GM12878 (cell line): ENCODE measurements around the gene MTHFS. TPM values are rescaled to one million over a fixed set of nuclear protein-coding genes. Genes with fewer than 3 reads are reported as not detected.

Experiments
- ATAC-seq: fragments of 200-7000 bp; cut with Tn5 transposase; 3 replicates; pipeline ENCODE4 v1.9.1; 2020; ENCODE audit warnings: mild to moderate bottlenecking, moderate library complexity
- BruUV-seq: library from RNA; stranded (reverse); fragments of 400-500 nt; replicated peaks from 2 replicates; lab custom pipeline; 2021; lab: Mats Ljungman, UMichigan
- CTCF ChIA-PET: fragments of 300-600 bp; sonication (Branson Sonifier 250); formaldehyde crosslinking; extraction: SDS; loops from one replicate; lab custom pipeline; 2021; ENCODE audit warnings: inconsistent platforms; lab: Yijun Ruan, JAX
- POLR2A ChIA-PET: fragments of 350-600 bp; formaldehyde crosslinking; extraction: SDS; loops from one replicate; lab custom pipeline; 2021; ENCODE audit warnings: inconsistent platforms; lab: Charles Lee
- RAD21 ChIA-PET: fragments of 300-600 bp; sonication (Branson Sonifier 250); formaldehyde crosslinking; loops from one replicate; lab custom pipeline; 2023; ENCODE audit warnings: antibody characterized with exemption; ENCODE audit not compliant: unreplicated experiment; lab: Charles Lee
- SMC1A ChIA-PET: fragments of 300-600 bp; sonication (Branson Sonifier 250); formaldehyde crosslinking; loops from one replicate; lab custom pipeline; 2023; ENCODE audit not compliant: unreplicated experiment, uncharacterized antibody; lab: Charles Lee
- DNase-seq: peaks from one replicate; pipeline ENCODE4 v3.0.0-alpha.2; 2011; ENCODE audit warnings: low read depth, low spot score
- FAIRE-seq: peaks from 3 replicates; lab custom pipeline; 2011; peaks lifted over from hg19 to GRCh38; lab: Jason Lieb, UNC
- H2AFZ ChIP-seq: 2 replicates; pipeline ENCODE4 v1.6.0; 2011; ENCODE audit warnings: low read depth, low read length, control low read depth; ENCODE audit not compliant: control insufficient read depth
- H3K27ac ChIP-seq: 2 replicates; pipeline ENCODE4 v1.5.1; 2011; ENCODE audit warnings: control low read depth; ENCODE audit not compliant: control insufficient read depth, insufficient read depth
- H3K27me3 ChIP-seq, 2 experiments: replicated peaks in 1 of 2; 2 replicates each; pipeline versions ENCODE4 v1.6.0 to v1.6.1; 2011; ENCODE audit warnings: low read length in 1 of 2; ENCODE audit not compliant: control insufficient read depth in 2 of 2, insufficient read depth in 2 of 2
- H3K36me3 ChIP-seq, 2 experiments: 2 replicates each; pipeline ENCODE4 v1.5.1; 2011; ENCODE audit warnings: low read length in 1 of 2; ENCODE audit not compliant: control insufficient read depth in 2 of 2, insufficient read depth in 2 of 2
- H3K4me1 ChIP-seq: 2 replicates; pipeline ENCODE4 v1.6.1; 2011; ENCODE audit warnings: mild to moderate bottlenecking, low read length, moderate library complexity, mixed read lengths; ENCODE audit not compliant: control insufficient read depth, insufficient read depth
- H3K4me2 ChIP-seq: 2 replicates; pipeline ENCODE4 v1.6.0; 2011; ENCODE audit warnings: control low read depth; ENCODE audit not compliant: control insufficient read depth, insufficient read depth
- H3K4me3 ChIP-seq: fragments of 200-600 bp; sonication (generic); 2 replicates; pipeline ENCODE4 v1.5.1; 2016
- H3K79me2 ChIP-seq: 2 replicates; pipeline ENCODE4 v1.6.0; 2011; ENCODE audit warnings: low read length; ENCODE audit not compliant: control insufficient read depth, insufficient read depth
- H3K9ac ChIP-seq: 2 replicates; pipeline ENCODE4 v1.8.0; 2011; ENCODE audit warnings: low read length, control low read depth, mixed read lengths; ENCODE audit not compliant: control insufficient read depth, insufficient read depth
- H3K9me3 ChIP-seq: replicated peaks from 3 replicates; pipeline ENCODE4 v1.5.1; 2011; ENCODE audit warnings: mild to moderate bottlenecking, low read length; ENCODE audit not compliant: control insufficient read depth, insufficient read depth
- H4K20me1 ChIP-seq: 2 replicates; pipeline ENCODE4 v1.6.0; 2011; ENCODE audit not compliant: control insufficient read depth, insufficient read depth
- EP300 ChIP-seq, 2 experiments: fragments of 150-350 bp in 1 of 2; IDR thresholded peaks; 2 replicates each; pipeline ENCODE4 v1.6.1; 2011 to 2012; ENCODE audit warnings: low read depth in 2 of 2, low read length in 2 of 2, borderline replicate concordance in 1 of 2, improper control_type of control experiment in 1 of 2, inconsistent platforms in 1 of 2; ENCODE audit not compliant: control insufficient read depth in 1 of 2
- KLF5 ChIP-seq: fragments of 450-650 bp; IDR thresholded peaks from 2 replicates; pipeline ENCODE4 v1.6.1; 2014; ENCODE audit warnings: mild to moderate bottlenecking; ENCODE audit not compliant: partially characterized antibody
- PAX8 ChIP-seq: fragments of 450-650 bp; IDR thresholded peaks from 2 replicates; pipeline ENCODE4 v1.6.1; 2017; ENCODE audit warnings: mild to moderate bottlenecking, moderate library complexity
- POLR2AphosphoS5 ChIP-seq: IDR thresholded peaks from 2 replicates; pipeline ENCODE4 v1.6.1; 2011; ENCODE audit warnings: mild to moderate bottlenecking, low read length, inconsistent platforms
- RB1 ChIP-seq: fragments of 450-650 bp; formaldehyde crosslinking; IDR thresholded peaks from 2 replicates; pipeline ENCODE4 v1.6.1; 2017; ENCODE audit warnings: mild to moderate bottlenecking, borderline replicate concordance
- SP1 ChIP-seq: IDR thresholded peaks from one replicate; pipeline ENCODE4 v1.6.1; 2011; ENCODE audit warnings: low read depth, low read length
- SPI1 ChIP-seq: IDR thresholded peaks from 2 replicates; pipeline ENCODE4 v1.6.1; 2011; ENCODE audit warnings: low read depth, mild to moderate bottlenecking, low read length, moderate library complexity, borderline replicate concordance; ENCODE audit not compliant: insufficient read depth
- SREBF2 ChIP-seq: IDR thresholded peaks from 2 replicates; pipeline ENCODE4 v1.6.1; 2012; ENCODE audit warnings: mild to moderate bottlenecking, low read length
- YY1 ChIP-seq: IDR thresholded peaks from 2 replicates; pipeline ENCODE4 v1.6.1; 2011; ENCODE audit warnings: low read depth, mild to moderate bottlenecking, low read length
- ZBTB40 ChIP-seq: fragments of 450-650 bp; IDR thresholded peaks from 2 replicates; pipeline ENCODE4 v1.6.1; 2016; ENCODE audit warnings: mild to moderate bottlenecking, moderate library complexity, borderline replicate concordance
- ZNF207 ChIP-seq: fragments of 450-650 bp; IDR thresholded peaks from 2 replicates; pipeline ENCODE4 v1.6.1; 2014; ENCODE audit warnings: antibody characterized with exemption, mild to moderate bottlenecking, borderline replicate concordance
- ZNF622 ChIP-seq: fragments of 450-650 bp; IDR thresholded peaks from 2 replicates; pipeline ENCODE4 v1.6.1; 2017; ENCODE audit warnings: mild to moderate bottlenecking, inconsistent platforms
- ZZZ3 ChIP-seq: IDR thresholded peaks from 2 replicates; pipeline ENCODE4 v1.6.1; 2011; ENCODE audit warnings: low read depth; ENCODE audit not compliant: control insufficient read depth, insufficient read length
- WGBS: methylation state at CpG from one replicate; pipeline ENCODE4 v1.1.6; 2016; ENCODE audit warnings: low lambda C conversion rate; ENCODE audit not compliant: insufficient replicate concordance, insufficient coverage; ENCODE audit errors: missing lambda C conversion rate; 5-methylcytosine and 5-hydroxymethylcytosine counted together
- in situ Hi-C: fragments of 300-500 bp; cut with MboI; formaldehyde crosslinking; loops from 9 replicates; pipeline ENCODE4 v1.14.3; 2018; ENCODE audit warnings: mixed read lengths
- intact Hi-C: fragments of 100-400 bp; cut with micrococcal nuclease; formaldehyde crosslinking; loops from one replicate; pipeline ENCODE4 v1.14.2; 2022; ENCODE audit not compliant: unreplicated experiment
- polyA plus RNA-seq, 11 experiments: library from polyadenylated mRNA; depleted of rRNA in 4 of 11; unstranded in 6 of 11; stranded (reverse) in 5 of 11; fragments of >200 nt; fragmentation: Nextera tagmentation in 4 of 11; fragmentation: Illumina TruSeq in 1 of 11; extraction: Ambion mirVana in 4 of 11; extraction: Trizol in 1 of 11; gene quantifications; 1 replicate in 1 of 11; 2 replicates in 10 of 11; pipeline versions ENCODE4 v1.2.1 to v1.2.3, GENCODE V29; 2011 to 2016; ENCODE audit warnings: inconsistent platforms in 2 of 11, missing spikeins in 2 of 11, low read depth in 1 of 11
- total RNA-seq, 4 experiments: library from RNA; depleted of rRNA in 3 of 4; stranded (reverse); fragments of >200 nt in 3 of 4; fragmentation: Illumina TruSeq in 1 of 4; extraction: Trizol in 1 of 4; gene quantifications; 2 replicates each; pipeline versions ENCODE4 v1.2.1 to v1.2.3, GENCODE V29; 2013 to 2021
- TF ChIP-seq, protein P1 (sequence below): IDR thresholded peaks from 2 replicates; pipeline ENCODE4 v1.6.1; 2011; ENCODE audit warnings: borderline replicate concordance, low read depth, mild to moderate bottlenecking, moderate library complexity, mixed read lengths, low read length; ENCODE audit not compliant: insufficient read depth; ENCODE audit errors: extremely low read length
- TF ChIP-seq, protein P2 (sequence below): fragments of 450-650 bp; conservative IDR thresholded peaks from 2 replicates; pipeline ENCODE4 v1.6.1; 2017; ENCODE audit warnings: mild to moderate bottlenecking, moderate library complexity

MTHFS gene
- total and polyA plus RNA-seq, 10 of the 15 experiments (the other 5 are each of a cell fraction or from before 2014, with no cell fraction given) = 14.0 to 81.9 (median 31.8) TPM

DNA sequence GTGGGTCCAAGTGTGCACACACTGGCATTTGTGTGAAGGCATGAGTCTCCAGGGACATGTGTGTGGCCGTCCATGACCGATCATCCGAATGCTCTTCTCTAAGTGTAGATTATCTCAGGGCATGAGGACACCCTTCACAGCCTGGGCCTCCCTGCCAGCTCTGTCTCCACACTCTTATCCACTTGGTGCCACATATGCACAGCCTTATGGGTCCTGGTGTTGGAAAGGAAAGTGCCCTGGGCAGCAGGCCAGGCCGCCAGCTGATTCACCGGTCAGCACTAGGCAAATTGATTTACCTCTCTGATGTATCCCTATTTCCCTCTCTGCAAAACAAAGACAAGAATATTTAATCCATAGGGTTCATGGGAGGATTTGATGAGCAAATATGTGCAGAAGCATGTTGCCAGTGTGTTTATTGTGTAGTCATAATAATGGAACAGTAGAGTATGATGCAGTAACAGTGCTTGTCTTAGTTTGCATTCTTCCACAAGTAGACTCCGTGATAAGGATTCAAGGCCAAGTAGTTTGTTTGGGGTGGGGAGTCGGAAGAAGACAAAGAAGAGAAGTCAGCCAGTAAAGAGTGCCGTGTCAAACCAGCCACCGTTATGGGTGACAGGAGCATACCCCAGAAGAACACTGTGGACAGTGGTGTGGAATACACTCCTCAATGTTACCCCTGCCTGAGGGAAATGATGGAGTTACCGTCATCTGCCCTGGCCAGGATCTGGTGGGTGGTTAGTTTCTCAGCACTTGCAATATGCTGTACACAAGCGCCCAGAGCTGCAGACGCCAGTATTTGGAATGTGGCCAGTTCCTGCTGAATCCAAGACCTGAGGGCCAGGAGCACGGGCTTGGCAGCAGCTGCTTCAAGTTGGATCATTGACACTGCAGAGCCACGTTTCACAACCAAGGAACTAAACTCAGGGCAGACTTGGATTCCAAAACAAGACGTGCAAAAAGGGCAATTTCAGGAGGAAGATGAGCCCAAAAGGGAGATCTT lies 85.1 kb downstream of the MTHFS start:
- TF ChIP-seq KLF5 (no peak), PAX8 (no peak), EP300 (IDR thresholded peaks at IDR 0.05; ENCODE audit: borderline replicate concordance in 1 of 2, control insufficient read depth in 1 of 2, low read depth in 2 of 2, low read length in 2 of 2) (no peak), SREBF2 (no peak), ZBTB40 (no peak), ZZZ3 (no peak), SP1 (no peak), ZNF622 (no peak), SPI1 (no peak), ZNF207 (no peak), POLR2AphosphoS5 (no peak), RB1 (no peak), YY1 (no peak)
- TF ChIP-seq, protein P1, sequence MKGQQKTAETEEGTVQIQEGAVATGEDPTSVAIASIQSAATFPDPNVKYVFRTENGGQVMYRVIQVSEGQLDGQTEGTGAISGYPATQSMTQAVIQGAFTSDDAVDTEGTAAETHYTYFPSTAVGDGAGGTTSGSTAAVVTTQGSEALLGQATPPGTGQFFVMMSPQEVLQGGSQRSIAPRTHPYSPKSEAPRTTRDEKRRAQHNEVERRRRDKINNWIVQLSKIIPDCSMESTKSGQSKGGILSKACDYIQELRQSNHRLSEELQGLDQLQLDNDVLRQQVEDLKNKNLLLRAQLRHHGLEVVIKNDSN = no peak
- TF ChIP-seq, protein P2, sequence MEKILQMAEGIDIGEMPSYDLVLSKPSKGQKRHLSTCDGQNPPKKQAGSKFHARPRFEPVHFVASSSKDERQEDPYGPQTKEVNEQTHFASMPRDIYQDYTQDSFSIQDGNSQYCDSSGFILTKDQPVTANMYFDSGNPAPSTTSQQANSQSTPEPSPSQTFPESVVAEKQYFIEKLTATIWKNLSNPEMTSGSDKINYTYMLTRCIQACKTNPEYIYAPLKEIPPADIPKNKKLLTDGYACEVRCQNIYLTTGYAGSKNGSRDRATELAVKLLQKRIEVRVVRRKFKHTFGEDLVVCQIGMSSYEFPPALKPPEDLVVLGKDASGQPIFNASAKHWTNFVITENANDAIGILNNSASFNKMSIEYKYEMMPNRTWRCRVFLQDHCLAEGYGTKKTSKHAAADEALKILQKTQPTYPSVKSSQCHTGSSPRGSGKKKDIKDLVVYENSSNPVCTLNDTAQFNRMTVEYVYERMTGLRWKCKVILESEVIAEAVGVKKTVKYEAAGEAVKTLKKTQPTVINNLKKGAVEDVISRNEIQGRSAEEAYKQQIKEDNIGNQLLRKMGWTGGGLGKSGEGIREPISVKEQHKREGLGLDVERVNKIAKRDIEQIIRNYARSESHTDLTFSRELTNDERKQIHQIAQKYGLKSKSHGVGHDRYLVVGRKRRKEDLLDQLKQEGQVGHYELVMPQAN = no peak
- Histone ChIP-seq H3K9me3 (peaks cover under 1% of the 10 kb centered on the region; the same call in 1 of the 3 replicates), H3K36me3 (no peaks in the 10 kb centered on the region), H3K9ac (no peak overlapping the region), H3K4me2 (no peak overlapping the region), H2AFZ (no peak overlapping the region), H3K4me1 (peaks cover 4% of the 10 kb centered on the region; the same call in 1 of the 2 replicates), H3K27me3 (no peaks in the 10 kb centered on the region; a peak in 1 of 4 replicates), H3K27ac (no peak overlapping the region), H3K4me3 (no peak overlapping the region), H3K79me2 (no peaks in the 10 kb centered on the region), H4K20me1 (no peaks in the 10 kb centered on the region)
- BruUV-seq = no TSS peak
- in situ Hi-C loops = no loop called here
- POLR2A ChIA-PET = interaction anchor here (0.6 kb wide), 1 partner anchor 27 kb away, joined by 4 read pairs; no protein-coding TSS in a partner anchor
- DNase-seq (no peak), FAIRE-seq (no peak), ATAC-seq (no peak)
- SMC1A ChIA-PET = no interaction called here
- WGBS = 67% methylated on average over 15 of the region's 15 CpGs
- RAD21 ChIA-PET = no interaction called here
- intact Hi-C loops = no loop called here
- CTCF ChIA-PET = no interaction called here
